ENCODE data around the gene FKBP15. TPM values are rescaled to one million over a fixed set of nuclear protein-coding genes. Genes with fewer than 3 reads are reported as not detected.
"Not testable (repeated sequence)": the region's sequence is repeated elsewhere in the genome, so short reads cannot be mapped to it uniquely, and the experiment has no call there.

FKBP15 gene
- total RNA-seq, 1 donor from 2014 or later, result 30.0 TPM

- no peak overlapping the region for H3K4me3 Mint-ChIP-seq
- H3K36me3 Mint-ChIP-seq, result no peaks in the 10 kb centered on the region
- no peaks in the 10 kb centered on the region for H3K27me3 Mint-ChIP-seq (ENCODE audit: low read depth)
- H3K27ac Mint-ChIP-seq, result peak overlapping the region; percentile 14
- no peak for DNase-seq (ENCODE audit: low spot score in 2 of 2, unreplicated experiment in 2 of 2)
- no peak for TF ChIP-seq CTCF (IDR thresholded peaks at IDR 0.05; ENCODE audit: unreplicated experiment)
- no peaks in the 10 kb centered on the region for H3K9me3 Mint-ChIP-seq
- peaks cover 21% of the 10 kb centered on the region for H3K4me1 Mint-ChIP-seq
Measured at GRCh38 chr9:113241161-113241560, 20.1 kb upstream of the FKBP15 start.

GRCh38 chr9:113238859-113239232 lies 17.8 kb upstream of the FKBP15 start:
- DNase-seq (ENCODE audit: low spot score in 2 of 2, unreplicated experiment in 2 of 2), result no peak
- H3K36me3 Mint-ChIP-seq, result no peaks in the 10 kb centered on the region
- peaks cover 13% of the 10 kb centered on the region for H3K4me1 Mint-ChIP-seq
- TF ChIP-seq CTCF (IDR thresholded peaks at IDR 0.05; ENCODE audit: unreplicated experiment), result no peak
- no peak overlapping the region for H3K4me3 Mint-ChIP-seq
- H3K27me3 Mint-ChIP-seq (ENCODE audit: low read depth), result no peaks in the 10 kb centered on the region
- no peaks in the 10 kb centered on the region for H3K9me3 Mint-ChIP-seq
- no peak overlapping the region for H3K27ac Mint-ChIP-seq

- Mint-ChIP-seq H3K27ac (no peak overlapping the region), H3K4me1 (peaks cover 13% of the 10 kb centered on the region), H3K36me3 (no peaks in the 10 kb centered on the region), H3K27me3 (ENCODE audit: low read depth) (no peaks in the 10 kb centered on the region), H3K9me3 (no peaks in the 10 kb centered on the region), H3K4me3 (no peak overlapping the region)
- no peak for DNase-seq (ENCODE audit: low spot score in 2 of 2, unreplicated experiment in 2 of 2)
- no peak for TF ChIP-seq CTCF (IDR thresholded peaks at IDR 0.05; ENCODE audit: unreplicated experiment)
Measured at GRCh38 chr9:113238202-113238858, 17.3 kb upstream of the FKBP15 start.

GRCh38 chr9:113237026-113237425 lies 15.9 kb upstream of the FKBP15 start:
- TF ChIP-seq CTCF (IDR thresholded peaks at IDR 0.05; ENCODE audit: unreplicated experiment), result no peak
- no peak overlapping the region for H3K27ac Mint-ChIP-seq
- no peak overlapping the region for H3K4me3 Mint-ChIP-seq
- no peaks in the 10 kb centered on the region for H3K27me3 Mint-ChIP-seq (ENCODE audit: low read depth)
- no peaks in the 10 kb centered on the region for H3K9me3 Mint-ChIP-seq
- peaks cover 15% of the 10 kb centered on the region for H3K4me1 Mint-ChIP-seq
- no peak for DNase-seq (ENCODE audit: low spot score in 2 of 2, unreplicated experiment in 2 of 2)
- H3K36me3 Mint-ChIP-seq, result no peaks in the 10 kb centered on the region

- DNase-seq (ENCODE audit: low spot score in 2 of 2, unreplicated experiment in 2 of 2); H3K9me3 Mint-ChIP-seq; H3K27ac Mint-ChIP-seq; H3K27me3 Mint-ChIP-seq (ENCODE audit: low read depth); H3K4me3 Mint-ChIP-seq; H3K36me3 Mint-ChIP-seq: not testable (repeated sequence)
- H3K4me1 Mint-ChIP-seq, result peaks cover 10% of the 10 kb centered on the region
Measured at GRCh38 chr9:113235701-113236255, 14.7 kb upstream of the FKBP15 start.

- no peak overlapping the region for H3K27ac Mint-ChIP-seq
- H3K4me1 Mint-ChIP-seq, result peaks cover 3% of the 10 kb centered on the region
- no peak for TF ChIP-seq CTCF (IDR thresholded peaks at IDR 0.05; ENCODE audit: unreplicated experiment)
- no peaks in the 10 kb centered on the region for H3K9me3 Mint-ChIP-seq
- DNase-seq (ENCODE audit: low spot score in 2 of 2, unreplicated experiment in 2 of 2), result no peak
- no peaks in the 10 kb centered on the region for H3K36me3 Mint-ChIP-seq
- no peaks in the 10 kb centered on the region for H3K27me3 Mint-ChIP-seq (ENCODE audit: low read depth)
- H3K4me3 Mint-ChIP-seq, result no peak overlapping the region
Measured at GRCh38 chr9:113231701-113232100, 10.6 kb upstream of the FKBP15 start.
